Panc1 (cell line): ENCODE data around the gene CYP8B1. TPM values are rescaled to one million over a fixed set of nuclear protein-coding genes. Genes with fewer than 3 reads are reported as not detected.

Experiments
- ATAC-seq: fragments of 200-7000 bp; cut with Tn5 transposase; 2 replicates; pipeline ENCODE4 v1.9.1; 2020; ENCODE audit warnings: mild to moderate bottlenecking, moderate library complexity
- BruUV-seq: library from RNA; stranded (reverse); fragments of 400-500 nt; replicated peaks from 2 replicates; lab custom pipeline; 2021; lab: Mats Ljungman, UMichigan
- CTCF ChIA-PET: fragments of 300-600 bp; sonication (Branson Sonifier 250); formaldehyde crosslinking; loops from one replicate; lab custom pipeline; 2022; ENCODE audit warnings: antibody characterized with exemption; lab: Charles Lee
- POLR2A ChIA-PET: fragments of 300-600 bp; sonication (Branson Sonifier 250); formaldehyde crosslinking; loops from one replicate; lab custom pipeline; 2022; ENCODE audit warnings: antibody characterized with exemption; lab: Charles Lee
- DNase-seq: peaks from one replicate; pipeline ENCODE4 v3.0.0-alpha.2; 2010; ENCODE audit warnings: low read depth, low spot score
- H3K27ac ChIP-seq: 2 replicates; pipeline ENCODE4 v1.5.1; 2011; ENCODE audit warnings: mild to moderate bottlenecking, low read length, inconsistent platforms
- H3K27me3 ChIP-seq: fragments of 200-500 bp; sonication (Bioruptor generic); 2 replicates; pipeline ENCODE4 v1.6.0; 2014; ENCODE audit warnings: low read length, inconsistent platforms; ENCODE audit not compliant: control insufficient read depth, insufficient read depth
- H3K36me3 ChIP-seq: fragments of 200-500 bp; sonication (Bioruptor generic); 2 replicates; pipeline ENCODE4 v1.5.1; 2014; ENCODE audit warnings: inconsistent platforms, mild to moderate bottlenecking, low read length, moderate library complexity; ENCODE audit not compliant: control insufficient read depth, insufficient read depth
- H3K4me1 ChIP-seq: 2 replicates; pipeline ENCODE4 v1.5.1; 2011; ENCODE audit warnings: inconsistent platforms, mild to moderate bottlenecking, low read length, moderate library complexity; ENCODE audit not compliant: control insufficient read depth, insufficient read depth
- H3K4me3 ChIP-seq, 2 experiments: 2 replicates each; pipeline ENCODE4 v1.5.1; 2011 to 2012; ENCODE audit warnings: low read depth in 2 of 2, low read length in 2 of 2, mild to moderate bottlenecking in 2 of 2, inconsistent platforms in 1 of 2, moderate library complexity in 1 of 2
- H3K9me3 ChIP-seq: fragments of 200-500 bp; sonication (Bioruptor generic); 2 replicates; pipeline ENCODE4 v1.5.1; 2014; ENCODE audit warnings: low read depth, mild to moderate bottlenecking, inconsistent platforms, low read length, moderate library complexity; ENCODE audit not compliant: control insufficient read depth, insufficient read depth
- POLR2AphosphoS5 ChIP-seq: IDR thresholded peaks from 2 replicates; pipeline ENCODE4 v1.6.1; 2012; ENCODE audit warnings: mild to moderate bottlenecking, low read depth, low read length, moderate library complexity
- REST ChIP-seq, 2 experiments: IDR thresholded peaks; 2 replicates each; pipeline ENCODE4 v1.6.1; 2011 to 2012; ENCODE audit warnings: low read depth in 2 of 2, control low read depth in 1 of 2, low read length in 1 of 2, mild to moderate bottlenecking in 1 of 2, moderate library complexity in 1 of 2; ENCODE audit not compliant: insufficient read depth in 1 of 2
- SIN3A ChIP-seq: IDR thresholded peaks from 2 replicates; pipeline ENCODE4 v1.6.1; 2012; ENCODE audit warnings: low read depth, mild to moderate bottlenecking, low read length, moderate library complexity, borderline replicate concordance; ENCODE audit not compliant: insufficient read depth
- TCF7L2 ChIP-seq: IDR thresholded peaks from 2 replicates; pipeline ENCODE4 v1.6.1; 2011; ENCODE audit warnings: mild to moderate bottlenecking, low read depth, low read length, inconsistent platforms
- in situ Hi-C: cut with HindIII; loops from 2 replicates; pipeline ENCODE4 v1.10.0; 2016; ENCODE audit warnings: low sequenced_read_pairs, low pct_unique_long_range_greater_than_20kb
- intact Hi-C: fragments of 100-400 bp; cut with micrococcal nuclease; formaldehyde crosslinking; loops from one replicate; pipeline ENCODE4 v1.10.0; 2022; ENCODE audit not compliant: unreplicated experiment
- total RNA-seq: library from RNA; stranded (reverse); gene quantifications from one replicate; pipeline ENCODE4 v1.2.1, GENCODE V29; 2021; ENCODE audit not compliant: unreplicated experiment
- TF ChIP-seq, protein P1 (sequence below): fragments of 450-650 bp; IDR thresholded peaks from 2 replicates; pipeline ENCODE4 v1.5.1; 2017; ENCODE audit warnings: mild to moderate bottlenecking

The CYP8B1 gene
- total RNA-seq, 1 experiment from 2014 or later = 0.08 TPM

- CTCF ChIA-PET = no interaction called here
- TF ChIP-seq, protein P1, sequence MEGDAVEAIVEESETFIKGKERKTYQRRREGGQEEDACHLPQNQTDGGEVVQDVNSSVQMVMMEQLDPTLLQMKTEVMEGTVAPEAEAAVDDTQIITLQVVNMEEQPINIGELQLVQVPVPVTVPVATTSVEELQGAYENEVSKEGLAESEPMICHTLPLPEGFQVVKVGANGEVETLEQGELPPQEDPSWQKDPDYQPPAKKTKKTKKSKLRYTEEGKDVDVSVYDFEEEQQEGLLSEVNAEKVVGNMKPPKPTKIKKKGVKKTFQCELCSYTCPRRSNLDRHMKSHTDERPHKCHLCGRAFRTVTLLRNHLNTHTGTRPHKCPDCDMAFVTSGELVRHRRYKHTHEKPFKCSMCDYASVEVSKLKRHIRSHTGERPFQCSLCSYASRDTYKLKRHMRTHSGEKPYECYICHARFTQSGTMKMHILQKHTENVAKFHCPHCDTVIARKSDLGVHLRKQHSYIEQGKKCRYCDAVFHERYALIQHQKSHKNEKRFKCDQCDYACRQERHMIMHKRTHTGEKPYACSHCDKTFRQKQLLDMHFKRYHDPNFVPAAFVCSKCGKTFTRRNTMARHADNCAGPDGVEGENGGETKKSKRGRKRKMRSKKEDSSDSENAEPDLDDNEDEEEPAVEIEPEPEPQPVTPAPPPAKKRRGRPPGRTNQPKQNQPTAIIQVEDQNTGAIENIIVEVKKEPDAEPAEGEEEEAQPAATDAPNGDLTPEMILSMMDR = no peak
- TF ChIP-seq REST (IDR thresholded peaks at IDR 0.05; ENCODE audit: insufficient read depth in 1 of 2, low read depth in 2 of 2, low read length in 1 of 2) (no peak), SIN3A (no peak)
- Histone ChIP-seq H3K4me3 (no peak overlapping the region), H3K4me1 (no peaks in the 10 kb centered on the region), H3K27me3 (no peaks in the 10 kb centered on the region; the same call in 1 of the 2 replicates), H3K36me3 (no peaks in the 10 kb centered on the region), H3K27ac (no peak overlapping the region), H3K9me3 (no peaks in the 10 kb centered on the region)
- POLR2A ChIA-PET = no interaction called here
- BruUV-seq = no TSS peak
- no peak for DNase-seq
- no peak for ATAC-seq
- in situ Hi-C loops = no loop called here
- intact Hi-C loops = no loop called here
These were observed 22.6 kb downstream of the CYP8B1 start for GRCh38 chr3:42853056-42853455.

DNA sequence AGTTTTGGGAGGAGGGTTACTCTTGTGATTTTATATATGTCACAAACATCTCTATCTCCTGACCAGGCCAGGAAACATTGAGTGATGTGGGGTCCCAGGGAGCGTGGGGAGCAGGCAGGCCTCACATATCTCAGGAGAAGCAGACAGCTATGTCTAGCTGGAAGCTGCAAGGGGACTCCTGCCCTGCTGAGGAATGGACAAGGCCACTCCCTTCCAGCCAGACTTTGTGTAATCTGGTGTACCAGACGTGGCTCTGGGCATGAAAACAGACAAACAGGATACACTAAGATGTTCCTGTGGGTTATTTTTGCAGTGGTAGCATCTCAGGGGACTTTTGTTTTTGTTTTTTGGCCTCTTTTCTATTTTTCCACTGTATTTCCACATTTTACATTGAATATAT is 23.2 kb downstream of the CYP8B1 start:
- TF ChIP-seq SIN3A = no peak
- DNase-seq = no peak
- POLR2A ChIA-PET = no interaction called here
- H3K27ac ChIP-seq = no peak overlapping the region
- H3K4me1 ChIP-seq = no peaks in the 10 kb centered on the region
- H3K4me3 ChIP-seq = no peak overlapping the region
- intact Hi-C loops = no loop called here
- BruUV-seq = no TSS peak
- CTCF ChIA-PET = no interaction called here
- no peaks in the 10 kb centered on the region for H3K9me3 ChIP-seq
- in situ Hi-C loops = no loop called here
- no peak for ATAC-seq
- H3K36me3 ChIP-seq = no peaks in the 10 kb centered on the region
- H3K27me3 ChIP-seq = no peaks in the 10 kb centered on the region; the same call in 1 of the 2 replicates

GRCh38 chr3:42851228-42851834 is 24.3 kb downstream of the CYP8B1 start:
- no peaks in the 10 kb centered on the region for H3K9me3 ChIP-seq
- in situ Hi-C loops = no loop called here
- H3K4me1 ChIP-seq = no peaks in the 10 kb centered on the region
- no peak for DNase-seq
- no peak for ATAC-seq
- no peak for TF ChIP-seq POLR2AphosphoS5
- TF ChIP-seq, protein P1 = no peak
- TF ChIP-seq TCF7L2 = no peak
- TF ChIP-seq SIN3A = no peak
- no peak for TF ChIP-seq REST (IDR thresholded peaks at IDR 0.05; ENCODE audit: insufficient read depth in 1 of 2, low read depth in 2 of 2, low read length in 1 of 2)
- H3K27ac ChIP-seq = no peak overlapping the region
- no peak overlapping the region for H3K4me3 ChIP-seq
- no TSS peak for BruUV-seq
- ChIA-PET CTCF (no interaction called here), POLR2A (no interaction called here)
- H3K36me3 ChIP-seq = no peaks in the 10 kb centered on the region
- no peaks in the 10 kb centered on the region; the same call in 1 of the 2 replicates for H3K27me3 ChIP-seq
- intact Hi-C loops = no loop called here
